Measurements from ENCODE around the gene HMGB3.
"Not testable (repeated sequence)": the region's sequence is repeated elsewhere in the genome, so short reads cannot be mapped to it uniquely, and the experiment has no call there.

Gene HMGB3

GRCh38 chrX:150980186-150980585 lies 2.9 kb upstream of the HMGB3 start:
- DNase-seq, result no peak

GRCh38 chrX:150980711-150981110 lies 2.4 kb upstream of the HMGB3 start:
- DNase-seq, result no peak

- DNase-seq, result no peak
These were observed 824 bp upstream of the HMGB3 start for GRCh38 chrX:150982235-150982787.

- DNase-seq, result no peak
These were observed 510 bp downstream of the HMGB3 start for GRCh38 chrX:150983521-150984168.

GRCh38 chrX:150984169-150984824 lies 1.2 kb downstream of the HMGB3 start:
- DNase-seq, result no peak

- DNase-seq, result not testable (repeated sequence)
These were observed 4.6 kb downstream of the HMGB3 start for GRCh38 chrX:150987687-150988086.

- DNase-seq, result no peak
These were observed 6.3 kb downstream of the HMGB3 start for GRCh38 chrX:150989420-150989819.

GRCh38 chrX:150990910-150991309 lies 7.8 kb downstream of the HMGB3 start:
- DNase-seq, result no peak

GRCh38 chrX:151000861-151001331 lies 17.8 kb downstream of the HMGB3 start:
- no peak for DNase-seq

GRCh38 chrX:151004085-151004484 lies 20.9 kb downstream of the HMGB3 start:
- no peak for DNase-seq

- no peak for DNase-seq
These were observed 23.4 kb downstream of the HMGB3 start for GRCh38 chrX:151006410-151007109.

- DNase-seq, result no peak
These were observed 26.4 kb downstream of the HMGB3 start for GRCh38 chrX:151009582-151009981.

GRCh38 chrX:151013164-151013743 lies 30.1 kb downstream of the HMGB3 start:
- no peak for DNase-seq

- DNase-seq, result no peak
These were observed 32.5 kb downstream of the HMGB3 start for GRCh38 chrX:151015684-151016083.

GRCh38 chrX:151019856-151020255 lies 36.7 kb downstream of the HMGB3 start:
- peak; percentile 0 for DNase-seq

GRCh38 chrX:151030845-151031244 lies 47.7 kb downstream of the HMGB3 start:
- no peak for DNase-seq

- DNase-seq, result no peak
These were observed 48.3 kb downstream of the HMGB3 start for GRCh38 chrX:151031391-151031975.

GRCh38 chrX:151039351-151039750 lies 56.2 kb downstream of the HMGB3 start:
- DNase-seq, result no peak

Measured in kidney glomerular epithelial cell (primary cell).